ENCODE measurements around the gene SMOC1.

Gene SMOC1

DNA sequence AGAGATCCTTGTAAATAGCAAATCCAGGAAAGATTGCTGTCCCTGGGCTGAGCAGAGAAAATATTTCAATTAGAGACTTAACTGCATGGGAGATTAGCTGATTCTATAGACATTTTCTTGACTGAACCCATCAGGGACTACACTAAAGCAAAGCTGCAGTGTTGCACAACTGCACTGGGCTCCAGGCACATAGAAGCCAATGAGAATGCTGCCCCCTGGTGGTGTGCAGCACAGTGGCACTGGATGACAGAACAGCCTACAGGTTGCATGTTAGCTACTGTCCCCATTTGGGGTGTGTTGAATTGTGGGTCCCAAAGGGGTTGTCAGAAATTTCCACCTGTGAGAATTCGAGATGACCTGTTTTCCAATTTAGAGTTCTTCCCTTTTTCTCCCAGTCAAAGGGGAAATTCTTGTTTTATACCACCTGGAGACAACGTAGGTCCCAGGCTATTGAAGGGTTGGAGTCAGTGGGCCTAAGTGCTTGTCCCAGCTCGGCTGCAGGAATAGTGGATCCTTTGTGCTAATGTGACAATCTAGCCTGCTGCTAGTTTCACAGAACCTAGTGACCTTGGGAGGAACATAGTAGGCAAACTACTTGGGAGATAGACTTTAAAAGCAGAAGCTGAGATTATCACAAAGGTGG, 194.8 kb downstream of the SMOC1 start:
- no peak overlapping the region for H2AFZ ChIP-seq (ENCODE audit: low read depth, low read length)
- no peaks in the 10 kb centered on the region for H3K79me2 ChIP-seq (ENCODE audit: insufficient read depth, low read length)
- H3K9ac ChIP-seq (ENCODE audit: low read depth, low read length) = no peak overlapping the region
- no peak overlapping the region for H3K27ac ChIP-seq (ENCODE audit: low read length)
- H3K9me3 ChIP-seq (ENCODE audit: insufficient read depth, low read length, severe bottlenecking) = no peaks in the 10 kb centered on the region
- H3K4me3 ChIP-seq (ENCODE audit: low read depth in 1 of 2, low read length in 2 of 2) = no peak overlapping the region
- peaks cover 28% of the 10 kb centered on the region for H3K27me3 ChIP-seq (ENCODE audit: insufficient read depth, low read length, poor library complexity)
- H3K4me1 ChIP-seq (ENCODE audit: insufficient read depth, low read length) = no peaks in the 10 kb centered on the region
- TF ChIP-seq EZH2 (IDR thresholded peaks at IDR 0.05; ENCODE audit: borderline replicate concordance, low read depth, low read length, severe bottlenecking) (no peak), CTCF (IDR thresholded peaks at IDR 0.05; ENCODE audit: borderline replicate concordance, extremely low read depth, low read length, poor library complexity, severe bottlenecking) (peak; percentile 91)
- peak; percentile 67 for DNase-seq
- peak; percentile 93 for ATAC-seq (ENCODE audit: insufficient read depth, low read depth)
- H3K4me2 ChIP-seq (ENCODE audit: insufficient read depth, low read length) = no peak overlapping the region
- no peaks in the 10 kb centered on the region for H3K36me3 ChIP-seq (ENCODE audit: insufficient read depth, low read length)
- peaks cover 4% of the 10 kb centered on the region; the same call in 1 of the 2 replicates for H4K20me1 ChIP-seq (ENCODE audit: insufficient read depth, low read length)

- Histone ChIP-seq H3K9me3 (ENCODE audit: insufficient read depth, low read length, severe bottlenecking) (no peaks in the 10 kb centered on the region), H3K9ac (ENCODE audit: low read depth, low read length) (no peak overlapping the region), H3K4me2 (ENCODE audit: insufficient read depth, low read length) (no peak overlapping the region), H3K27me3 (ENCODE audit: insufficient read depth, low read length, poor library complexity) (peaks cover 10% of the 10 kb centered on the region), H3K4me1 (ENCODE audit: insufficient read depth, low read length) (no peaks in the 10 kb centered on the region), H3K36me3 (ENCODE audit: insufficient read depth, low read length) (no peaks in the 10 kb centered on the region), H3K4me3 (ENCODE audit: low read depth in 1 of 2, low read length in 2 of 2) (no peak overlapping the region), H3K79me2 (ENCODE audit: insufficient read depth, low read length) (no peaks in the 10 kb centered on the region), H4K20me1 (ENCODE audit: insufficient read depth, low read length) (no peaks in the 10 kb centered on the region), H2AFZ (ENCODE audit: low read depth, low read length) (no peak overlapping the region), H3K27ac (ENCODE audit: low read length) (no peak overlapping the region)
- TF ChIP-seq CTCF (IDR thresholded peaks at IDR 0.05; ENCODE audit: borderline replicate concordance, extremely low read depth, low read length, poor library complexity, severe bottlenecking) (no peak), EZH2 (IDR thresholded peaks at IDR 0.05; ENCODE audit: borderline replicate concordance, low read depth, low read length, severe bottlenecking) (no peak)
- DNase-seq = no peak
- no peak for ATAC-seq (ENCODE audit: insufficient read depth, low read depth)
Observed at GRCh38 chr14:70077005-70077404, 197.8 kb downstream of the SMOC1 start.

DNA sequence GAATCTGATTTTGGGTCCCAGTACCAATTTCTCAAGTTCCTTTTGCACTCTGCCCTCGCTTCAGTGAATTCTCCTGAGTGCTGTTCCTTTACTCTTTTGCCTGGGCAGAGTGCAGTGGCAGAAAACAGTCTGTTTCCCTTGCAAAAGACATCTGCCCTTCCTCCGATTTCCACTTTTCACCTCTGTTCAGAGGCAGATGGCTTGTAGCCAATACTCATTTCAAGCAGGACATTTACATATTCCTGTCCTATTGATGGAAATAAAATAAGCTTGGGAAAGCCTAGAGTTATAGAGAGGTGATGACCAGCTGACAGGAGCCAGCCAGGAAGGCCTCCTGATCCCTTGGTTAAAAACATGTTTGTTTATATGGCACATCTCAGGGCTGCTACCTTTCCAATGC, 198.5 kb downstream of the SMOC1 start:
- H3K79me2 ChIP-seq (ENCODE audit: insufficient read depth, low read length) = no peaks in the 10 kb centered on the region
- H3K36me3 ChIP-seq (ENCODE audit: insufficient read depth, low read length) = no peaks in the 10 kb centered on the region
- no peak for TF ChIP-seq CTCF (IDR thresholded peaks at IDR 0.05; ENCODE audit: borderline replicate concordance, extremely low read depth, low read length, poor library complexity, severe bottlenecking)
- no peak for TF ChIP-seq EZH2 (IDR thresholded peaks at IDR 0.05; ENCODE audit: borderline replicate concordance, low read depth, low read length, severe bottlenecking)
- no peak overlapping the region for H3K4me2 ChIP-seq (ENCODE audit: insufficient read depth, low read length)
- no peaks in the 10 kb centered on the region for H3K9me3 ChIP-seq (ENCODE audit: insufficient read depth, low read length, severe bottlenecking)
- no peak for DNase-seq
- no peaks in the 10 kb centered on the region for H3K4me1 ChIP-seq (ENCODE audit: insufficient read depth, low read length)
- no peak overlapping the region for H3K4me3 ChIP-seq (ENCODE audit: low read depth in 1 of 2, low read length in 2 of 2)
- H3K27ac ChIP-seq (ENCODE audit: low read length) = no peak overlapping the region
- no peak overlapping the region for H2AFZ ChIP-seq (ENCODE audit: low read depth, low read length)
- H3K27me3 ChIP-seq (ENCODE audit: insufficient read depth, low read length, poor library complexity) = peaks cover 9% of the 10 kb centered on the region
- ATAC-seq (ENCODE audit: insufficient read depth, low read depth) = no peak
- H3K9ac ChIP-seq (ENCODE audit: low read depth, low read length) = no peak overlapping the region
- H4K20me1 ChIP-seq (ENCODE audit: insufficient read depth, low read length) = no peaks in the 10 kb centered on the region
